ENCODE measurements around the gene WNK4.

DNA sequence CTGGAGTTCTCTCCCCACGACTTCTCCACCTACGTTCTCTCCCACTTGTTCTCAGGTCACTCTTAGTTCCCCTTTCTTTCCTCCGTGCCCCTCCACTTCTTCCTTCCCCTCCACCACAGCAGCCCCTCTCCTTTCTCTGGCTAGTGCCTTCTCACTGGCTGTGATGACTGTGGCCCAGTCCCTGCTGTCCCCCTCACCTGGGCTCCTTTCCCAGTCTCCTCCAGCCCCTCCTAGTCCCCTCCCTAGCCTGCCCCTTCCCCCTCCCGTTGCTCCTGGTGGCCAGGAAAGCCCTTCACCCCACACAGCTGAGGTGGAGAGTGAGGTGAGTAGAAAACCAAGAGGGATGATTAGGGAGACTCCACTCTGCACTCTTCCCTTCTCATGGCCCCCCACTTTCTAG lies 14.7 kb downstream of the WNK4 start:
- TF ChIP-seq, protein P1, sequence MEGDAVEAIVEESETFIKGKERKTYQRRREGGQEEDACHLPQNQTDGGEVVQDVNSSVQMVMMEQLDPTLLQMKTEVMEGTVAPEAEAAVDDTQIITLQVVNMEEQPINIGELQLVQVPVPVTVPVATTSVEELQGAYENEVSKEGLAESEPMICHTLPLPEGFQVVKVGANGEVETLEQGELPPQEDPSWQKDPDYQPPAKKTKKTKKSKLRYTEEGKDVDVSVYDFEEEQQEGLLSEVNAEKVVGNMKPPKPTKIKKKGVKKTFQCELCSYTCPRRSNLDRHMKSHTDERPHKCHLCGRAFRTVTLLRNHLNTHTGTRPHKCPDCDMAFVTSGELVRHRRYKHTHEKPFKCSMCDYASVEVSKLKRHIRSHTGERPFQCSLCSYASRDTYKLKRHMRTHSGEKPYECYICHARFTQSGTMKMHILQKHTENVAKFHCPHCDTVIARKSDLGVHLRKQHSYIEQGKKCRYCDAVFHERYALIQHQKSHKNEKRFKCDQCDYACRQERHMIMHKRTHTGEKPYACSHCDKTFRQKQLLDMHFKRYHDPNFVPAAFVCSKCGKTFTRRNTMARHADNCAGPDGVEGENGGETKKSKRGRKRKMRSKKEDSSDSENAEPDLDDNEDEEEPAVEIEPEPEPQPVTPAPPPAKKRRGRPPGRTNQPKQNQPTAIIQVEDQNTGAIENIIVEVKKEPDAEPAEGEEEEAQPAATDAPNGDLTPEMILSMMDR (IDR thresholded peaks at IDR 0.05; ENCODE audit: insufficient read depth, low read length): no peak
- no peak for TF ChIP-seq SPI1 (IDR thresholded peaks at IDR 0.05; ENCODE audit: borderline replicate concordance, low read depth)
